Stimulated activated CD4-positive, alpha-beta T cell treated with anti-CD3 and anti-CD28 coated beads, TNF-alpha, amount 100 ng/mL, for 4 hours (primary cell): ENCODE data around the gene TXNDC5.
"Not testable (repeated sequence)": the region's sequence is repeated elsewhere in the genome, so short reads cannot be mapped to it uniquely, and the experiment has no call there.

Experiments
- DNase-seq, 3 experiments: peaks; one replicate each; pipeline ENCODE4 v3.0.0-alpha.2; 2020; ENCODE audit warnings: low read depth in 3 of 3

The TXNDC5 gene

GRCh38 chr6:7914311-7914710 is 3.7 kb upstream of the TXNDC5 start:
- DNase-seq = no peak

DNA sequence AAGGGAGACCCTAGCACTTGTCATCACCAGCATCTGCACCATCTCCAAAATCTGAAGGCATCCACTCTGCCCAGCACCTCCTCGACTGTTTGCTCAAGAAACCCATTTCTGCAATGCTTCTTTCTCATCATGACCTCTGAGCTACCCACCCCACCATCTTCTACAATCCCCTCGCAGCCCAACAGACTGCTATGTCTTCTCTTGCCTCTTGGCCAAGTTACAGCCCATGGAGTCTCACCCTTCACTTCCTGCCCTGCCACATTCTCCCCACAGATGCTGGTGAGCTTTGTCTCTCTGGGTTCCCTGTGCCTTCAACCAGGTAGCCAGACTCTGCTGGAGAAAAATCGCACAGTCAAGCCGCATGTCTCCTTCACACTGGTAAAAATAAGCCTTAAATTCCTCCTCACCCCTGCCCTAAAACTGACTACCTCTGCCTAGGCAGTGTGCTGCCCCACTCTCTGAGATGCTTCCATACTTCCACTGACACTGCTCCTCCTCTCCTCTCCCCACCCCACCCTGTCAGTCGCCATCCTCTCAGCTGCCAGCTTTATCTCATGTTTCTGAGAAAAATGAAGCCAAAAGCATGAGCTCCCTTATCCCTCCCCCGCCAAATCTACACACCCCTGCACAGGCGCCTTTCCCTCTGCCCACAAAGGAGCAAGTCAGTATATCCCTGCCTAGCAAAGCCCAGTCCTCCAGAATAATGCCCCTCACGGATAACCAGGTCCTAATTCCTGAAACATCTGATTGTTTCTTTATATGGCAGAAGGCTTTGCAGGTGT is 2.3 kb upstream of the TXNDC5 start:
- DNase-seq = no peak

DNA sequence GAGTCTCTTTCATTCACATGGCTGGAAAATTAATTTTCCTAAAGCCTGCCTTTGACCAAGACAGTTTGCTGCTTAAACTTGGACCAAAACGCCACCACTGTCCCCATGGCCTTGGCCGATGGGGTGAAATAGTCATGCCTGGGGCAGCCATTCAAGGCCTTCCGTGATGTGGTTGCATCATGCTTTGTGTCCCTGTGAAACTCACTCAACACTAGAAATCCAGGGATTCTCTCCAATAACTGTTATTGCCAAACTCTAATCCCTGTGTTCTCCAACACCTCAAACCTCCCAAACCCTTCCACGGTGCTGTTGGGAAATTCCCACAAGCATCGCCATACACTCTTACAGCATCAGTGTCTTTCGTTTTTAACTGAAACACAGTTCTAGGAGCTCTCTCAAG is 1.4 kb upstream of the TXNDC5 start:
- DNase-seq = no peak

DNA sequence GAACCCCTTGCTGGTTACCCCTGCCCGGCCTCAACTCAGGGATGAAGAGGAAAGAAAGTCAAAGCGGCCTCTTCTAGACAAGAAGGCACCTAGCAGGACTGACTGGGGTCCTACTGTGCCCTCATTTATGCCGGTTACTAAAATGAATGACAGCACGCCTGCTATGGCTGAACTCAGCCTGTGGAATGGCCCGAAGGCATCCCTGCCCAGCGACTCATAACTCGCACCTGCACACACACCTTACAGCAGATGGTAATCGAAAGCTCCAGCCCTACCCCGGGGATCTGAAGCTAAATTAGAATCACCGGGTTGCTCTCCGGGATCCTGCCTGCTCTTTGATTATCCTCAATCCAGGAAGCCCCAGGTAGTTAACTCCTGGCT is 747 bp upstream of the TXNDC5 start:
- no peak for DNase-seq

- DNase-seq = peak in 1 of 3 experiments; percentile 7
Observed at GRCh38 chr6:7910298-7910653, 312 bp downstream of the TXNDC5 start.

DNA sequence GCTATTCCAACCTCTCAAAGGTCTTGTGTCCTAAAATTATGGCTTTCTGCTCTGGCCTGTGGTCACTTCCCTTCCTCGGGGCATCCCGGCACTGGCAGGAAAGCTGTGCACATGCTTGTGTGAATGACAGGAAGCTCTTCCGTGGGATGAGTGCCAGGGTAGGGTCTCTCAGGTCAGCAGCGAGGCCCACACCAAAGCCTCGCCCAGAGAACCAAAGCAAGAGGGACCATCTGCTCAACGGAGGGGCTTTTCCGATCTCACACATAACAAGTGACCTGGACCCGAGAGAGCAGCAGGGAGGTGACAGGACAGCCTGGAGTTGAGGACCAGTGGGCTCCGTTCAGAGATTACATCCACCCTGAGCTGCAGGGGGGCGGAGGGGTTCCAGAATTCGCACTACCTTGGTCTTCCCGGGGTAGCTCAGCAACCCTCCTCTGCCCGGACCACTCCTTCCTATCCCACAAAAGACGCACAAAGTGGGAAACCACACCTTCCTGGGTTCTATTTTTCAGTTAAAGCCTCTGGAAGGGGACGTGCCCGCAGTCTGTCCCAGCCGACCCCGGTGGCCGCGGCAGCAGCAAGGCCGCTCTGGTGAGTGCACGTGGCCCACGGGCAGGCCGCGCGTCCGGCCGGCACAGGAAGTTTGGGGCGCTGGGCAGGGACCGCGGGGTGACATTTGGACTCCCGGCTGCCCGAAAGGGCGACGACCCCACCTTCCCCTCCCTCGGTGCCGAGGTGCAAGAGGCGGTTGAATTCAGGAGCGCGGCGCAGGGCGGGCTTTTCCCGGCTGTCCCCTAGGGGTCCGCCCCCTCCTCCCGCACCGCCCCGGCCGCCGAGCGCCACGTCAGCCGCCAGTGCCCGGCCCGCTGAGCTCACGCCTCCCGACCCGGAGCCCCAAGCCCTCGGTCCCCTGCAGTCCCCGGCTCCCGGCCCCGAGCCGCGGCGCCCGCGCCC is 988 bp downstream of the TXNDC5 start:
- DNase-seq = peak in 2 of 3 experiments; percentile 28 to 41

DNA sequence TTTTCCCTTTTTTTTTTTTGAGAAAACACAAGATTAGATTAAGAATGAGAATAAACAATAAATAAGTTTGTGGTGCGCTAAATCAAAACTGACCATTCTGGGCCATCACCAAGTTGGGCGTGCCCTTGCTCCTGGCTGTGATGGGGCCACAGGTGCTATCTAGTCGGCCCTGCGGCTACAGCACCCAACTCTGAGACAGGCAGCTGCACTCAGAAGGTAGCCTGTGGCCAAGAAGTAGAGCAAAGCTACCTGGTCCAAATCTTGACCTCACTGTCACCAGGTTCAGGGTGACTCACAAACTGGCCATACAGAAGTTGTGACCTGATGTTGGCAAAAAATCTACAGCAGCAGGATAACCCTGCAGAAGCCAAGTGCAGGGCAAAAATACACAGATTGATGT is 3.4 kb downstream of the TXNDC5 start:
- DNase-seq = no peak

DNA sequence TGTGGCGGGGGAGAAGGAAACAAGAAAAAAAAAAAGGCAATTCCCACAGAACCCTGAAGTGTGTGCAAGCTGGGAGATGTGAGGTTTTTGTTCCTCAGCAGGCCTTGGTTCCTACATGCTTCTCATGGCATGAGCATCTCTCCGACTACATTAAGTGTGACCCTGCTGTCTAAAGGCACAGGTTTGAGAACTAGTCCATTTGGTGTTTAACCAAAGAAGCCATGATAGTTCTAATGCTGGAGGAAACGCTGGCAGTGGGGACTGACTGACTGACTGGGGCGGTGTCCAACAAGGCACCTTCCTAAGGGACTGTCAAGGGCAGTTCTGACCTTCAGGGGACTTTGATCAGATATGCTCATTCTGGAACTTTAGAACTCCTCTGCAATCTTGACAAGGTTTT is 3.8 kb downstream of the TXNDC5 start:
- no peak for DNase-seq

- DNase-seq = no peak
Observed at GRCh38 chr6:7905416-7905815, 5.2 kb downstream of the TXNDC5 start.

DNA sequence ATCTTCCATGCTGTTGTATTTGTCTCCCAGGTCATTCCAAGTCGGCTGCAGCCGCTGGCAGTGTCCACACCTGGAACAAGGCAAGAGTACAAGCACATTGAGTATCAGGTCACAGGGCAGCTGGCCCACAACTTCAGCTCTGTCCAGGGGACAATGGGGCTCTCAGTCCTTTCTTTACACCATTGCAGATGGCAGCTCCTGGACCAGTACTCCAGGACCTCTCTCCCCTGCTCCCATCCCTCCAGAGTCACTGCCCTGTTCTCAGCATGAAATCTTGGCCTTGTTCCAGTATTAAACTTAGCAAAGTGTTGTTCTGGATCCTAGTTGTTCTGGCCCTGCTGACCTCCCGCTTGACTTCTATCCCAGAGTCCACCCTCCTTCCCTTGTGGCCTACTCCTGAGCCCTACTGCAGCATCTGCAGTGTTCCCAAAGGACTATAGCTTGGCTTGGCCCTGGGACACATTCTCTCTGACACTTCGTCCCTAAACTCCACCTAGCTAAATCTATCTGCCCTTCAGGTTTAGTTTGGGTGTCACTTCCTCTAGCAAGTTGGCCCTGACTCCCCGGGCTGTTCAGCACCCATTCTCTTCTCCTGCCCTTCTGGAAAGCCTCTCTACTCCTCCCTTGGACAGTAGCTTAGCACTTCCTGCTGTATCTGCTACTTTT is 5.8 kb downstream of the TXNDC5 start:
- no peak for DNase-seq

GRCh38 chr6:7903673-7904072 is 6.9 kb downstream of the TXNDC5 start:
- no peak for DNase-seq

DNA sequence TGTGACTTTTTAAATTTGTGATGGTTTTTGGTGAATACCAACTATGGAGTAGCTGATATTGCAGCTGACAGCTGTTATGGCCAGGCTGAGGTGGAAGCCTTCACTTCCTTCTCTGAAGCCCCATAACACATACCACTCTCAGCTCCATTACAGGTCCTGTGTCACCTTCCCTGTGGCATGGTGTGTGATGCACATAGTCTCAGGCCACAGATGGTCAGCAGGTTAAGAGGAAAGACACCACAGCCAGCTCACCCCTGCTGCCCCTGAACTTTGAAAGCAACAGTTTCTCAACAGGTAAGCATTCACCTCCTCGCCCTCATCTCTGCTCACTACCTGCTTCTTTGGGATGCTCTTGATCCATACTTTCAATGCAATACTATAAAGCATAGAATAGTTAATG is 7.7 kb downstream of the TXNDC5 start:
- no peak for DNase-seq

- DNase-seq = no peak
Observed at GRCh38 chr6:7902221-7902620, 8.4 kb downstream of the TXNDC5 start.

GRCh38 chr6:7901780-7902179 is 8.8 kb downstream of the TXNDC5 start:
- DNase-seq = no peak

DNA sequence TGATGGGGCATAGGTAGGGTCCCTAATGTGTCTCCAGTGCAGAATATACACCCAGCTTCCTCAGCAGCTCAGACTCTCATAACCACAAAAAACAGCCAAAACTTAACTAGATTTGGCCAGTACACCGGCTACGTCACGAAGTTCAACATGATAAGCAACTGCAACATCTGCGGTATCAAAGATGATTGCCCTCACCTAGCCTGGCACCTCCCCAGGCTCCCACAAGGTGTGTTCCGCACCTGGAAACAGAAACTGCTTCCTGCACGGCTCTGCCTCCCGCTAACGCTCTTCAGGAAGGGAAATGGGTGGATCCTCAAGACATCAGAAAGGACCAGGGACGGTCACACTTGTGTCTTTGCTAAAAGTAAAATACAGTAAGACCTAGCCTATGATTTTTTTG is 9.5 kb downstream of the TXNDC5 start:
- DNase-seq = no peak

DNA sequence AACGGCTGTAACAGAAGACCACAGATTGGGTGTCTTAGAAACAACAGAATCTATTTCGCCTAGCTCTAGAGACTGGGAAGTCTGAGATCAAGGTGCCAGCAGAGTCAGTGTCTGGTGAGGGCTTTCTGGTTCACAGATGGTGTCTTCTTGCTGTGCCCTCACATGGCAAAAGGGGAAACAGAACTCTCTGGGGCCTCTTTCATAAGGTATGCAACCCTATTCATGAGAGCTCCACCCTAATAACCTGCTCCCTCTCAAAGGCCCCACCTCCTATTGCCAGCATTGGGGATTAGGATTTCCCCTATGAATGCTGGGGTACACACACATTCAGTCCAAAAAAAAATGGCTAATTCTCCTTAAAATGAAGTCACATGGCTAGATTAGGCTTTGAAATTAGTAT is 10.0 kb downstream of the TXNDC5 start:
- DNase-seq = no peak

GRCh38 chr6:7899889-7900213 is 10.7 kb downstream of the TXNDC5 start:
- no peak for DNase-seq

GRCh38 chr6:7899101-7899888 is 11.3 kb downstream of the TXNDC5 start:
- no peak for DNase-seq

DNA sequence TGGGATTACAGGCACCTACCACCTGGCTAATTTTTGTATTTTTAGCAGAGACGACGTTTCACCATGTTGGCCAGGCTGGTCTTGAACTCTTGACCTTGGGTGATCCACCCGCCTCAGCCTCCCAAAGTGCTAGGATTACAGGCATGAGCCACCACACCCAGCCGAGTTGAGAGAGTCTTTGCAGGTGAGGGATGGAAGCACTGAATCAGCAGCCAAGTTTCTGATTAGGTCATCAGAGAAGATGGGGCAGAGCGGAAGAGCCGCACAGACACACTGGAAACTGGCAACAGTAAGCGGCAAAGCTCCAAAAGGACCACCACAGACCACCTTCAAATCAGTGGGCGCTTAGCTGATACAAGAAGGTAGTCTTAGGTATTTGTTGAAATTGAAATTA is 12.4 kb downstream of the TXNDC5 start:
- not testable (repeated sequence) for DNase-seq

DNA sequence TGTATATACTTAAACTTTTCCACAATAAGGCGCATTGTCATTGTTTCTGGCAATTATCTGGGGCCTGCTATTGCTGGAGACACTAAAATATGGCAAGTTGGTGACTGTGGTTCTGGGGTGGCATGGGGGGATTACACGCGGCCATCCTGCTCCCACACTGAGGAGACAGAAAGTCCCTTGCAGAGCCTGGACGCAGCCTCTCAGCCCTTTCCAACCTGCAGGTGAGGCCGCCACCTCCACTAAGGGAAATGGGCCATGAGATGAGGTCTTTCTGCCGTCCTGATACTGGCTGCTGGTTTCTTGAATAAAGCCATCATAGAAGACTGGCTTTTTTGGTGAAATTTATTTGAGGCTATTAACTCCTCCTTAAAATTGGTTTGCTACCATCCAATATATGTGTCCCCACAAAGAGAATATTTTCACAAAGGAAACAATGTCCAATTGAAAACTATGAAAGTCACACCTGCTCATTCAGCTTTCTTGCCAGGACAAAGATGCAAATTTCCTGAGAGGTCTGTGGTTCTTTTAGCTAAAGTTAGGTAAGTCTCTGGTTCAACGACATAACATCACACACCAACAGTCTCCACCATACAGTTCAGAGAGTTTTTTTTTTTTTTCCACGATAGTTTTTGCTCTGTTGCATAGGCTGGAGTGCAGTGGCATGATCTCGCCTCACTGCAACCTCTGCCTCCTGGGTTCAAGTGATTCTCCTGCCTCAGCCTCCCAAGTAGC is 13.0 kb downstream of the TXNDC5 start:
- DNase-seq = no peak

- DNase-seq = no peak
Observed at GRCh38 chr6:7896465-7896987, 14.1 kb downstream of the TXNDC5 start.
